GM12878 (cell line): ENCODE data around the gene SENP6. TPM values are rescaled to one million over a fixed set of nuclear protein-coding genes. Genes with fewer than 3 reads are reported as not detected.

ENCODE experiments used
- ASH2L ChIP-seq: fragments of 300-600, 200-600 bp; sonication (generic); IDR thresholded peaks from 2 replicates; pipeline ENCODE4 v1.6.1; 2017; ENCODE audit warnings: low read depth, mild to moderate bottlenecking, borderline replicate concordance
- BMI1 ChIP-seq: fragments of 450-650 bp; IDR thresholded peaks from 2 replicates; pipeline ENCODE4 v1.6.1; 2016; ENCODE audit warnings: mild to moderate bottlenecking, moderate library complexity, borderline replicate concordance
- CBX3 ChIP-seq: fragments of 200-600 bp; sonication (generic); IDR thresholded peaks from 2 replicates; pipeline ENCODE4 v1.6.1; 2016; ENCODE audit warnings: low read depth, borderline replicate concordance
- CTCF ChIP-seq, 3 experiments: IDR thresholded peaks in 2 of 3; conservative IDR thresholded peaks in 1 of 3; 2 replicates each; pipeline ENCODE4 v1.5.1; 2011; ENCODE audit warnings: low read depth in 3 of 3, low read length in 3 of 3, mild to moderate bottlenecking in 3 of 3, control low read depth in 2 of 3, moderate library complexity in 2 of 3, inconsistent platforms in 1 of 3, mixed read lengths in 1 of 3; ENCODE audit not compliant: control insufficient read depth in 2 of 3, insufficient read depth in 1 of 3; ENCODE audit errors: extremely low read depth in 1 of 3
- DPF2 ChIP-seq: fragments of 450-650 bp; IDR thresholded peaks from 2 replicates; pipeline ENCODE4 v1.6.1; 2017; ENCODE audit warnings: mild to moderate bottlenecking
- EZH2 ChIP-seq: IDR thresholded peaks from 2 replicates; pipeline ENCODE4 v1.6.1; 2012; ENCODE audit warnings: low read depth, mild to moderate bottlenecking, control low read depth, inconsistent platforms, low read length, borderline replicate concordance; ENCODE audit not compliant: control insufficient read depth
- NFIC ChIP-seq: IDR thresholded peaks from 2 replicates; pipeline ENCODE4 v1.6.1; 2012; ENCODE audit warnings: low read depth, mild to moderate bottlenecking, inconsistent platforms, low read length, moderate library complexity
- NR2F1 ChIP-seq: fragments of 450-650 bp; conservative IDR thresholded peaks from 2 replicates; pipeline ENCODE4 v1.6.1; 2017; ENCODE audit warnings: mild to moderate bottlenecking
- POLR2AphosphoS5 ChIP-seq: IDR thresholded peaks from 2 replicates; pipeline ENCODE4 v1.6.1; 2011; ENCODE audit warnings: mild to moderate bottlenecking, low read length, inconsistent platforms
- POU2F2 ChIP-seq: IDR thresholded peaks from 3 replicates; pipeline ENCODE4 v1.6.1; 2011; ENCODE audit warnings: low read depth, mild to moderate bottlenecking, low read length, borderline replicate concordance
- RAD51 ChIP-seq: fragments of 450-650 bp; IDR thresholded peaks from 2 replicates; pipeline ENCODE4 v1.6.1; 2016; ENCODE audit warnings: moderate library complexity, mild to moderate bottlenecking, inconsistent platforms
- RUNX3 ChIP-seq: IDR thresholded peaks from 2 replicates; pipeline ENCODE4 v1.6.1; 2012; ENCODE audit warnings: low read length, inconsistent platforms
- SIN3A ChIP-seq: IDR thresholded peaks from 2 replicates; pipeline ENCODE4 v1.6.1; 2012; ENCODE audit warnings: low read depth, low read length, improper control_type of control experiment
- SMAD1 ChIP-seq: fragments of 450-650 bp; IDR thresholded peaks from 2 replicates; pipeline ENCODE4 v1.6.1; 2018; ENCODE audit warnings: mild to moderate bottlenecking, low read depth; ENCODE audit not compliant: partially characterized antibody
- SP1 ChIP-seq: IDR thresholded peaks from one replicate; pipeline ENCODE4 v1.6.1; 2011; ENCODE audit warnings: low read depth, low read length
- SREBF1 ChIP-seq: IDR thresholded peaks from 2 replicates; pipeline ENCODE4 v1.6.1; 2012; ENCODE audit warnings: mild to moderate bottlenecking, low read length
- SUZ12 ChIP-seq: fragments of 200-600 bp; sonication (generic); IDR thresholded peaks from one replicate; pipeline ENCODE4 v1.6.1; 2018; ENCODE audit warnings: antibody characterized with exemption, mild to moderate bottlenecking; ENCODE audit not compliant: unreplicated experiment
- TBL1XR1 ChIP-seq: IDR thresholded peaks from 2 replicates; pipeline ENCODE4 v1.6.1; 2012; ENCODE audit warnings: low read depth, low read length, improper control_type of control experiment
- ZBTB4 ChIP-seq: fragments of 450-650 bp; formaldehyde crosslinking; IDR thresholded peaks from 2 replicates; pipeline ENCODE4 v1.4.0; 2022; ENCODE audit warnings: mild to moderate bottlenecking, moderate library complexity
- ZBTB40 ChIP-seq: fragments of 450-650 bp; IDR thresholded peaks from 2 replicates; pipeline ENCODE4 v1.6.1; 2016; ENCODE audit warnings: mild to moderate bottlenecking, moderate library complexity, borderline replicate concordance
- ZZZ3 ChIP-seq: IDR thresholded peaks from 2 replicates; pipeline ENCODE4 v1.6.1; 2011; ENCODE audit warnings: low read depth; ENCODE audit not compliant: control insufficient read depth, insufficient read length
- polyA plus RNA-seq, 11 experiments: library from polyadenylated mRNA; depleted of rRNA in 4 of 11; unstranded in 6 of 11; stranded (reverse) in 5 of 11; fragments of >200 nt; fragmentation: Nextera tagmentation in 4 of 11; fragmentation: Illumina TruSeq in 1 of 11; extraction: Ambion mirVana in 4 of 11; extraction: Trizol in 1 of 11; gene quantifications; 1 replicate in 1 of 11; 2 replicates in 10 of 11; pipeline versions ENCODE4 v1.2.1 to v1.2.3, GENCODE V29; 2011 to 2016; ENCODE audit warnings: inconsistent platforms in 2 of 11, missing spikeins in 2 of 11, low read depth in 1 of 11
- total RNA-seq, 4 experiments: library from RNA; depleted of rRNA in 3 of 4; stranded (reverse); fragments of >200 nt in 3 of 4; fragmentation: Illumina TruSeq in 1 of 4; extraction: Trizol in 1 of 4; gene quantifications; 2 replicates each; pipeline versions ENCODE4 v1.2.1 to v1.2.3, GENCODE V29; 2013 to 2021

The SENP6 gene
- total and polyA plus RNA-seq, 10 of the 15 experiments (the other 5 are each of a cell fraction or from before 2014, with no cell fraction given), result 10.7 to 70.0 (median 42.3) TPM

DNA sequence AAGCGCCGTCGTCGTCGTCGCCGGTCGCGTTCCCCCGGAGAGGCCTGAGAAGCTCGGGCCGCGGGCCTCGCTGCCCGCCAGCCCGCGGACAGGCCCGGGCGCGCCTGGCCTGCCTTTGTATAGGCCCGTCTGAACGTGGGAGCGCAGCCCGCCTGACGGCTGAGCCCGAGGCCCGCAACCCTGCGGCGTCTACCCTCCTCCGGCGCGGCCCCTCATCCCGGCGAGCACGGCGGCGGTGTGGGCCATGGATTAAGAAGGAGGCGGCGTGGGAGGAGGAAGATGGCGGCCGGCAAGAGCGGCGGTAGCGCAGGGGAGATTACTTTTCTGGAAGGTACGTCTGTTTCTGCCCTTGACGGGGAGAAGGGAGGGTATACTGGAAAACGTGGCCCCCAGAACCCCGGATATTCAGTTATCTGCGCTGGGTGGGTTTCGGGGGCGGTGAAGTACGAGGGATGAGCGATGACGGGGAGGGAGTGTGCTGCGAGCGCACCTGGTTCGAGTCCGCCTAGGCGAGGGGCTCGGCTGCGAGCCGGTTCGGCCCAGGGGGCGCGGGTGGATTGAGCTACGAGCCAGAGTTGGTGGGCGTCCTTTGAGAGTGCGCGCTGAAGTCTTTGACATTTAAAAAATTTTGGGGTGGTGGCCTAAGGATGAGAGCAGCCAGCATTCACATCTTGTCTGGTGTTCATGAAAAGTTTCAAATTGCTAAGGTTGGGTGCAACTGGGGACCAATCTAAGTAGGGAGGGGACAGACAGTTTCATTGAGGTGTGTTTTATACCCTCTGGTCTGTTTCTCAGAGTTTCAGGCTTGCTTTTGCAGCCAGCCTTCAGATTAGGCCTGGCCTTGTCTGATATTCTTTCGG lies 796 bp downstream of the SENP6 start (continued):
- no peak for TF ChIP-seq ZBTB4
- no peak for TF ChIP-seq ASH2L
- TF ChIP-seq NFIC, result no peak
- no peak for TF ChIP-seq SUZ12
- TF ChIP-seq SP1, result no peak
- no peak for TF ChIP-seq ZBTB40
- no peak for TF ChIP-seq ZZZ3
- no peak; the same call in 1 of the 2 replicates for TF ChIP-seq NR2F1
- no peak for TF ChIP-seq SIN3A
- no peak for TF ChIP-seq TBL1XR1
- TF ChIP-seq CTCF (IDR thresholded peaks at IDR 0.05 in 2 of 3, conservative IDR thresholded peaks at IDR 0.05 in 1 of 3; ENCODE audit: control insufficient read depth in 2 of 3, extremely low read depth in 1 of 3, insufficient read depth in 1 of 3, low read depth in 3 of 3, low read length in 3 of 3), result no peak
- TF ChIP-seq EZH2, result no peak
- peak; percentile 0; the same call in 1 of the 2 replicates for TF ChIP-seq POLR2AphosphoS5
- no peak for TF ChIP-seq BMI1
- no peak for TF ChIP-seq POU2F2
- TF ChIP-seq RAD51, result no peak
- no peak for TF ChIP-seq SMAD1
- TF ChIP-seq CBX3, result no peak
- no peak for TF ChIP-seq RUNX3
- no peak for TF ChIP-seq SREBF1
- peak; percentile 60; the same call in 1 of the 2 replicates for TF ChIP-seq DPF2
